ENCODE data around the gene CDK6.

The CDK6 gene

GRCh38 chr7:92793656-92794205 lies 42.6 kb downstream of the CDK6 start:
- no peak for DNase-seq (ENCODE audit: low spot score)

DNA sequence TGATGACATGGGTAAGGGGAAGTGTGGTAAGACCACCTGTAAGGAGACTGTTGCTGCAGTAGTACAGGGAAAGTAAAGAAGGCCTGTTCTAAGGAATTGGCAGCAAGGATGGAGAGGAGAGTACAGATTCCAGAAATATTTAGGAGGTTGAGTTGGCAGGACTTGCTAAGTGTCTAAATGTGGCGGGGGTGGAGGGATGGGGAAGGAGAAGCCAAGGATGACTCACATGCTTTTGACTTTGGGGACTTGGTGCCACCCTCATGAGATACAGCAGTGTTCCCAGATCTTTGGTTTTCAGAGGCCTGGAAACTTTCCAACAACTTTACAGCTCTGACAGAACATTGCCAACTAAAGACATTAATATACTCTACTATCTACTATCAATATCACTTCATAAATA lies 45.4 kb downstream of the CDK6 start:
- DNase-seq (ENCODE audit: low spot score): no peak

- no peak for DNase-seq (ENCODE audit: low spot score)
Measured at GRCh38 chr7:92788559-92789183, 47.7 kb downstream of the CDK6 start.

- no peak for DNase-seq (ENCODE audit: low spot score)
Measured at GRCh38 chr7:92785923-92786322, 50.5 kb downstream of the CDK6 start.

DNA sequence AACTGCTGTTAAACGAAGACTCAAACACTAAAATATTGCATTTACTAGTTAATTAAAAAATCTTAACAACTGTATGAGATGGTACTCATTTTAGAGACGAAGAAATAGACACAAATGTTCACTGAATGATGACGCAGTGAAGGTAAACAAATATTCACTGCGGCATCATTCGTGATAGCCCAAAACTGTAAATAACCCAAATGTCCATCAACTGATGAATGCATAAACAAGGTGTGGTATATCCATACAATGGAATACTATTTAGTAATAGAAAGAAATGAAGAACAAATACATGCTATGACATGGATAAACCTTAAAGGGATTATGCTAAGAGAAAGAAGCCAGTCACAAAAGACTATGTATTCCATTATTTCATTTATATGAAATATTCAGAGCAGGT lies 51.4 kb downstream of the CDK6 start:
- DNase-seq (ENCODE audit: low spot score): no peak

GRCh38 chr7:92783260-92784201 lies 52.8 kb downstream of the CDK6 start:
- DNase-seq (ENCODE audit: low spot score): no peak

DNA sequence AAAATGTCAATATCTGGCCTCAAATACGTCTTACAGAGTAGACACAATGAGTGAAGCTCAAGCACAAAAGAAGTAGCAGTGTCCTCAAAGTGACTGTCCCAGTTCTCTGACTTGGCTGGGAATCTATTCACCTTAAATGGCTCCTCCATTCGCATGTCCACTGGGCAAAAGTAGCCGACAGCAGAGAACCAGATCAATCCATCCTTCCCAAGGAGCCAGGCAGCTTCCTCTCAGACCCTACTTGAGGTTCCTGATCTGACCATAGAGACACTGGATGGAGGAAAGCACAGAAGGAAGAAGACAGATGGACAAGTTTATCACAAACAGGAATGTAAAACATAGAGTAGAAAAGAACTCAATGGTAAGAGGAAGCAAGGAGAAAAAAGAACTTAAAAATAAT lies 53.5 kb downstream of the CDK6 start:
- DNase-seq (ENCODE audit: low spot score): no peak

DNA sequence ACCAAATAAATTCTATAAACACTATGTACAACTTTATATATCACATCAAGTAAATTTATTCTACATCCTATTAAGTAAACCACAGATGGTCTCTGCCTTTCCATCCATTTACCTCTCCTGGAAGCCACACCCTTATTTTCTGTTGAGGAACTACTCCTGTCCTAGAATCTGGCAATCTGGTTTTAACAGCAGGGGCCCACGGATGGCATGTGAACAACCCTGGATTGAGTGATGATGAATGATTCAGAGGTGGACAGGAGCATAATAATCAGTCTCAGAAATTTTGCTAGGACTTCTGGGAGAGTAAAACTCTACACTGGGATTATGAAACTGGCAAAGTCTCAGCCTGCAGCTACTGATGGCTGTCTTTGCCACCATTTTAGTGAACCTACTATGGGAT lies 54.1 kb downstream of the CDK6 start:
- no peak for DNase-seq (ENCODE audit: low spot score)

DNA sequence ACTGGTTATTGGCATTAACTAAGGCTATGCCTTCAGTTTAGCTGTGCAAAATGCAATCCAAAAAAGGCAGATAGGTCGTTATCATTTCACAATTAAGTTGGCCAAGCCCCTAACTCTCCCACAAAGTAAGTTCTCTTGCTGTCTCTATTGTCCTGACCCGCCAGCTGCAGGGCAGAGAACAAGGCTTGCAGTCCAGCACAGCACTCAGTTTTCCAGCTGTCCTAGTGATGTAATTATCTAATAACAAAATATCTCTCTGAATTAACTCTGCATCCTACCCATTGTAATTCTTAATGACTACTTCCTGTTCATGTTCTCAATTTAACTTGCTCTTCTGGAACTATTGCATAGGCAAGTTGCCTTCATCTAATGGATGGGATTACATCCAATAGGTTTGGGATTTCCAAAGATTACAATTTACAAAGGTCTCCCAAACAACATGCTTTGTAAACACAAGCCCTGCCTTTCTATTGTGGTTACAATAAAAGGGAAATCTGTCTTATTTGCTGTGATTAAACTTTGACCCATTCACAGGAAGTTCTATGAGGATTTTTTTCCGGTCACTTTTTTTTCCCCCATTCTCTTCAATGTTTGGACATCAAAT lies 55.2 kb downstream of the CDK6 start:
- DNase-seq (ENCODE audit: low spot score): no peak

DNA sequence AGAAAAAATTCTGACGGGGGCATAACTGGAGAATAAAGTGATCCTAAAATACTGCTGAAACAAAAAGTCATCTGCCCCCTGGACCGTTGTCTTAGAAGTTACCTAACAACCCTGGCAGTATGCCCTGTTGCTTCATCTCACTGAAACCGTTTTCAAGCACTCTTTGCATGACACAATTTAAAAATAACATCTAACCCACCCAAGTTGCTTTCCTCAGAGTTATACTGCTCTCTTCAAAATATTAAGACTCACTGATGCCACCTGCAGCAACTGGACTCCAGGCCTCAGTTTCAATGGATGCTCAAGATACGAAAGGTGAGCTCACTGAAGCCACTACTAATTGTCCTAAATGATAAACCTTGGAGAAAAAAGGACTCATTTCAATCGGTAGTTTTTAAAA lies 57.4 kb downstream of the CDK6 start:
- no peak for DNase-seq (ENCODE audit: low spot score)

DNA sequence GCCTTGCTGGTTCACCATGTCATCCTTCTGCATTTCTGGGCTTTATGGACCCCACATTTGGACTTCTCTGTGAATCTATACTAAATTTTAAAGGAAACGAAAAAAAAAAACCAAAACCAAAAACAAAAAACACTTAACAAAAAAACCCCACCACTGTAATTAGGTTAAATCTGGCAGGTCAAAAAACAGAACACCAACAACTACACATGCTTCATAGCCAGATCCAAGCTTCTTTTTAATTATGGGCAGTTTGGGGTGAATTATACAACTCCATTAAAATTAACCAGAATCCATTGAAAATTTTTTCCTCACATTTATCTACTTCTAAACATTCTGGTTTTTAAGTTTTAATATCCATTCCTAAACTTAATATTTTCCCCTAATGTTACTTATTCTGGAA lies 58.4 kb downstream of the CDK6 start:
- DNase-seq (ENCODE audit: low spot score): no peak

DNA sequence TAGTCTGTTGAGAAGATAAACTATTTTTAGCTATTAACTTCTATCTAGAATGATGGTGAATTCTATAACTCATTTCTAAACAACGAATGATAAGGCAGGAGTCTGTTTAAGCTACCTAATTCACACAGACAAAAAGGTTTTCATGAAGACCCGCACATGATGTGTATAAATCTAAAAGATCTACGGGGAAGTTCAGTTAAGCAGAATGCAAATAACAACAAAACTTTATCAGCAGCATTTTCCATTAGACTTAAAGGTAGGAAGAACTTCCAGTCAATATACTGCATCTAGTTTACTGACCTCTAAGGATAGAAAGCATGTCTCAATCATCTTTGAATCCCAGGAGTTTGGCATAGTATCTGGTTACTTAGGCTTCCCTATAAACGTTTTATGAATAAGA lies 62.6 kb downstream of the CDK6 start:
- no peak for DNase-seq (ENCODE audit: low spot score)

DNA sequence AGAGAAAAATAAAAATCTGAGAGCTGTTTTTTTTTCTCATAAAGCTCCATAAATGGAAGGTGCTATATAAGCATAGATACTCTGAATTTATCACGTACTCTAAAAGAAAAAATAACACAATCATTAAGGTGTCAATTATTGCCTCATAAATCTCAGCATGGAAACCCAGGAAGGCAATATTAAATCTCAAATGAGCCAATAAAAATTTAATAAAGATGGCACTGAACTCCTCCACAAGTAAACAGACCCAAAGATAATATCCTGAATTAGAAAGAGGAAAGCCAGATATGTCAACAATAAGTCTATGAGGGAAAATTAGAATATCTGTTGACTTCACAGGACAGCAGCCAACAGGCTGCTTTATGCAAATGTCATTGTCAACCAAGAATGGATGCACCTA lies 66.5 kb downstream of the CDK6 start:
- no peak for DNase-seq (ENCODE audit: low spot score)

DNA sequence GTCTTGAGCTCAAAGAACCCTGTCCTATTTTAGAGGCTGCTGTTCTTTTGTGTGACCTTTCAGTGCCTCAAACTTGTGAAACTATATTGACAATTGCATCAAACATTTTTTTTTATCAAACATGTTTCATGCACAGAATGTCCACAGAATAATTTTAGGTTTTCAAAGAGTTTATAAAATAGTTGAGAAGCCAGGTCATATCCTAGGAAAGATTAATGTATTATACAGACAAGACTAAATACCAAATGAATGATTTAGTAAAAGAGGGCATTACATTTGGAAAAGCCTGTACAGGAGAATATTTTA lies 67.0 kb downstream of the CDK6 start:
- no peak for DNase-seq (ENCODE audit: low spot score)

GRCh38 chr7:92768501-92769393 lies 67.6 kb downstream of the CDK6 start:
- DNase-seq (ENCODE audit: low spot score): no peak

DNA sequence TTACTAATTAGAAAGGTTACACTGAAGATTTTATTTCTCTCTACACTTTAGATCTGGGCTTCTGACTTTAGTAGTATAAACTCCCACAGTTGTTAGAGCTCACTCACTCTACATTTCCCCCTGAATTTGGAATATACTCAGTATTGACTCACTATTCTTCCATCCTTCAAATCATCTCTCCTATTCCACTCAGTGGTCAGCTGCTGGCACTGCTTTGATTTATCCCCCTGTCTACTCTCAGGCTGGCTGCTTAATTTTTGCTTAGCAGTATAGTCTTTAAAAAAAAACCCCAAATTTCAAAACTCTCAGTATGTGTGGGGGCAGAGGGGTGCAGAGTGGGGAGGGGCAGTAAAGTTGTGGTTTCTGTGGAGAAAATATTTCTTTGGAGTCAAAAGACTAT lies 68.9 kb downstream of the CDK6 start:
- no peak for DNase-seq (ENCODE audit: low spot score)

DNA sequence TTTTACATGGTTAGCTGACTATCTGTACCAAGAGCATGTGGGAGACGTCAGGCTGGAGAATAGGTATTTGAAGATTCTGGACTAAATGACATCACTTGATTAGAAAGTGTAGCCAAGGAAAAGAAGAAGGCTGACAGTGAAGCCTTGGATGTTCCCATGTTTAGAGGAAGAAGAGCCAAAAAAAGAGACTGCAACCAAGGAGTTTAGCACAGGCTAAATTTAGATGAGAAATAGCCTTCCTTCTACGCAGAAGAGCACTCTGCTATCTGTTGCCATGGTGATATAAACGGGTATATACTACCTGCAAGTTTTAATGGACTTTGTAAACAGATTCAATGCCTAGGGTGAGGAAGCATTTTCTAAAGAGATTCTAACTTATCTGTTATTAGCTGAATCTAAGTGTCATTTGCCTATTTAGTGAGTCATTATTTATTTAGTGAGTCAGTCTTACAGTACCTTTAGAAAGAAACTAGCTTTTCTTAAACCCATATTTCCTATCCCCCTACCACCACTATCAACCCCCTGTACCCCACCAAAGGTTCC lies 69.8 kb downstream of the CDK6 start:
- DNase-seq (ENCODE audit: low spot score): no peak

DNA sequence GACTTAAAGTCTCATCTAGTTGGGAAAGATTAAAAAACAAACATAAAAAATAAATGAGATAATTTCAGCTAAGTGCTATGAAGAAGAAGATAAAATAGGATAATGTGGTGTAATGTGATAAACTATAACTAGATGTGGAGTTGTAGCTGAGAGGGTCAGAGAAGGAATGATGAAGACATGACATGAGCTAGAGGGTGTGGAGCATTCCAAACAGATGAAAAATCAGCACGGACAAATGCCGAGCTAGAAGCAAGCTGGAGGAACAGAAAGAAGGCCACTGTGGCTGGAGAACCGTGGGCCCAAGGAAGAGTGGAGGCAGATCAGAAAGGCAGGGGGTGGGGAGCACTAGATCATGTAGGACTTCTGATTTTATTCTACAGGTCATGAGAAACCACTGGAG lies 70.6 kb downstream of the CDK6 start:
- no peak for DNase-seq (ENCODE audit: low spot score)

DNA sequence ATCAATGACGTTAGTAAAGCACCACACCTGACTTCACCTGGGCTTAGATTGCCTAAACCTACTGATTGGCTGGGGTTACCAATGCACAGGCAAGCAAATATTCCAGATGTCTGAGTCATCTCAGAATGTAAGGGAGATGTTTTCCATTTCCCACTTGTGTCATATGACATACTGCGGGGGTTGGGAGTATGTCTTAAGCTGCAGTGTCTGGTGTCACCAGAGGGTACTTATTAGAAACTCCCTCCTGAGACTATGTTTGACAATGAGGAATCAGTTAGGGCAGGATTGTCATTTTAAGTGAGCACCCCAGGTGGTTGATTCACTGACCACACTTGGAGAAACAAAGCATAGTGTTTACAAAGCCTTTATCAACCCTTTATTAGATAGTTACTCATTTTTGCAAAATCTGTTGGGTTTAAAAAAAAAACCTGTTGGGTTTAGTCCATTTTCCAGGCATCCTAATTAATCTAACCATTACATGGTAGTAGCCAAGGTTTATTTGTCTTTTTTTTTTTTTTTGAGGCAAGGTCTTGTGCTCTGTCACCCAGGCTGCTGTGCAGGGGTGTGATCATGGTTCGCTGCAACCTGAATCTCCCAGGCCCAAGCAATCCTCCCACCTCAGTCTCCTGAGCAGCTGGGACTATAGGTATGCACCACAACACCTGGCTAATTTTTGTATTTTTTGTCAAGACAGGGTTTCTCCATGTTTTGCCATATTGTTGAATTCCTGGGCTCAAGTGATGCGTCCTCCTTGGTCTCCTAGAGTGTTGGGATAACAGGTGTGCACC lies 72.5 kb downstream of the CDK6 start:
- DNase-seq (ENCODE audit: low spot score): no peak

DNA sequence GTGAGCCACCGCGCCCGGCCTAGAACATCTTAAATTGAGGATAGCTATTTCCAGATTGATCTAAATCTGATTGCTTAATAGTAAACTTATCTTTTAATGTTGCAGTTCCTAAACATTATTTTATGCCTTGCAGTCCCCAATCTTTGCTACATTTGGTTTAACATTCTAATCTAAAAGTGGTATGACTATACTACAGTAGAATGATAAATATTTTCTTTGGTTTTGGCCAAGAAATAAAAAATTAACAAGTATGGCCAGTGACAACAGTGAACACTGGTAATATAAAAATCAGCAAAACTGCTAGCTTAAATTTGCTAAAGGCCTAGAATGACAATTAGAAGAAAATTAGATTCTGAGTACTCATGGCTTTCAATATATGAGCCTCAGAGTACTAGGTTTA lies 73.5 kb downstream of the CDK6 start:
- no peak for DNase-seq (ENCODE audit: low spot score)
